ENCODE data around the gene RPH3AL.
"Not testable (repeated sequence)": the region's sequence is repeated elsewhere in the genome, so short reads cannot be mapped to it uniquely, and the experiment has no call there.

Gene RPH3AL

DNA sequence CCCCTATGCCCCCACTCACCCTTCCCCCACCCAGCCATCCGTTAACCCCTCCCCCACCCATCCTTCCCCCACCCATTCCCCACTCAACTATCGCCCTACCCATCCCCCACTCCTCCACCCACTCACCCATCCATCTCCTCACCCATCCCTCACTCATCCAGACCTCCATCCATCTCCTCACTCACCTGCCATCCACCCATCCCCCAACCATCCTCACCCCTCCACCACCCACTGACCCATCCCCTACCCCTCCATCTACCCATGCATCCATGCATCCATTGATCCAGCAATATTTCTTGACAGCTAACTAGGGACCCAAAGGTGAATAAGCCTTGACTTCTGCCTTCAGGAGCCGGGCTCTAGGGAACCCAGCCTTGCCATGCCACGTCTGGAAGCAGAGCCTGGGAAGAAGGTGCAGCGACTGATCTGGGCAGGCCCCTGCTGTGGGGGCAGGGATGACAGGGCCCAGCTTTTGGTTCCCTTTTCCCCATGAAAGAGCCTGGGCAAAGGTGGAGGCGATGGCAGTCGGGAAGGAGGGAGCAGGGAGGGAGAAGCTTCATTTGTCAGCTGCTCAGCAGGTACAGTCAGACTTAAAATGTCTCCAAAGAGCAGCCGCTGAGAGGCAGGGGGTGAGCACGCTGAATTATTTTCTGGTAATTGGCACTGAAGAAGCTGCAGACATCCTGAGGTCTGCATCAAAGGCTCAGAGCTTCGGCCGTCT is 148.0 kb downstream of the RPH3AL start:
- no peak overlapping the region for H2BK12ac ChIP-seq (ENCODE audit: low read length)
- H2AFZ ChIP-seq (ENCODE audit: low read length) = peak overlapping the region; percentile 66
- H2BK15ac ChIP-seq (ENCODE audit: low read length) = no peak overlapping the region
- 100% methylated on average over 1 of the region's 11 CpGs; no CpG with 5 or more reads in 1 of the 2 donors for WGBS, 2 donors (ENCODE audit: extremely low coverage in 2 of 2, insufficient read length in 2 of 2, insufficient replicate concordance in 1 of 2)
- no peak overlapping the region for H3K14ac ChIP-seq (ENCODE audit: low read length)
- H3K18ac ChIP-seq (ENCODE audit: low read length) = peak overlapping the region; percentile 83
- H3K9me3 ChIP-seq (replicated peaks in 1 of 2; ENCODE audit: control insufficient read depth in 2 of 2, insufficient read depth in 1 of 2, low read depth in 1 of 2, low read length in 2 of 2) = peaks cover 0 to 2% of the 10 kb centered on the region in 2 donors
- H2BK120ac ChIP-seq (ENCODE audit: low read depth, low read length) = no peak overlapping the region
- no peak overlapping the region for H3K4me2 ChIP-seq (ENCODE audit: insufficient read depth, low read length, poor library complexity, severe bottlenecking)
- H3K27ac ChIP-seq (replicated peaks; ENCODE audit: low read length) = no peak overlapping the region
- peaks cover 2 to 13% of the 10 kb centered on the region in 2 donors for H3K4me1 ChIP-seq (ENCODE audit: control insufficient read depth in 2 of 2, insufficient read depth in 1 of 2, low read depth in 1 of 2, low read length in 2 of 2)
- H3K4me3 ChIP-seq (ENCODE audit: low read length in 2 of 2) = no peak overlapping the region
- H3K4ac ChIP-seq (ENCODE audit: low read length) = no peak overlapping the region
- H4K91ac ChIP-seq (ENCODE audit: low read depth, low read length, poor library complexity) = no peak overlapping the region
- no peaks in the 10 kb centered on the region for H3K36me3 ChIP-seq (replicated peaks in 1 of 2; ENCODE audit: control insufficient read depth in 2 of 2, insufficient read depth in 2 of 2, low read length in 2 of 2)
- H3K79me1 ChIP-seq (ENCODE audit: low read depth, low read length) = no peaks in the 10 kb centered on the region
- H3K9ac ChIP-seq (ENCODE audit: low read depth, low read length, poor library complexity) = no peak overlapping the region
- H4K8ac ChIP-seq (ENCODE audit: low read depth, low read length) = no peak overlapping the region
- no peak overlapping the region for H3K23ac ChIP-seq (ENCODE audit: low read depth, low read length, poor library complexity)
- H3K27me3 ChIP-seq (ENCODE audit: control insufficient read depth in 3 of 3, insufficient read depth in 3 of 3, low read depth in 1 of 3, low read length in 3 of 3) = peaks cover 0 to 24% (median 0%) of the 10 kb centered on the region in 3 experiments
- no peak overlapping the region for H2BK5ac ChIP-seq (ENCODE audit: low read length)
- DNase-seq (ENCODE audit: low spot score) = no peak
- no peak overlapping the region for H2AK5ac ChIP-seq (ENCODE audit: low read depth, low read length)

DNA sequence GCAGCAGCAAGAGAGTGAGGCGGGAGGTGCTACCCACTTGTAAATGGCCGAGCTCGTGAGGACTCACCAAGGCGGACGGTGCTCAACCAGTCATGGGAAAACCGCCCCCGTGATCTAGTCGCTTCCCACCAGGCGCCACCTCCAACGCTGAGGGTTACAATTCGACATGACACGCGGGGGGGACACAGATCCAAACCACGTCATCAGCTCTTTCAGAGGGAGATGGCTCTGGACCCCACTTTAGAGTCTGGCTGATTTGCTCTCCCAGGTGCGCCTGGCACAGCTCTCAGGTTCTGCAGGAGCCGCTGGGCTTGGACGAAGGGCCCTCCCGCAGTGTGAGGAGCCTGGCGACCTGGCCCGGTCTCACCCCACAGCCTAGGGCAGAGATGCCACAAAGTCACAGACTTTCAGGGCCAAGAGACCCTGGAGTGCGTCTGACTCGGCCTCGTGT is 150.1 kb downstream of the RPH3AL start:
- no peak overlapping the region for H4K8ac ChIP-seq (ENCODE audit: low read depth, low read length)
- H3K4me3 ChIP-seq (ENCODE audit: low read length in 2 of 2) = peak overlapping the region in 1 of 2 donors; percentile 17
- H2BK5ac ChIP-seq (ENCODE audit: low read length) = no peak overlapping the region
- DNase-seq (ENCODE audit: low spot score) = no peak
- WGBS, 2 donors (ENCODE audit: extremely low coverage in 2 of 2, insufficient read length in 2 of 2, insufficient replicate concordance in 1 of 2) = no CpG with 5 or more reads among the region's 23 CpGs
- H4K91ac ChIP-seq (ENCODE audit: low read depth, low read length, poor library complexity) = no peak overlapping the region
- H3K4me2 ChIP-seq (ENCODE audit: insufficient read depth, low read length, poor library complexity, severe bottlenecking) = no peak overlapping the region
- no peak overlapping the region for H3K9ac ChIP-seq (ENCODE audit: low read depth, low read length, poor library complexity)
- no peak overlapping the region for H2BK12ac ChIP-seq (ENCODE audit: low read length)
- H2AFZ ChIP-seq (ENCODE audit: low read length) = no peak overlapping the region
- H3K79me1 ChIP-seq (ENCODE audit: low read depth, low read length) = no peaks in the 10 kb centered on the region
- H3K27ac ChIP-seq (replicated peaks; ENCODE audit: low read length) = no peak overlapping the region
- no peak overlapping the region for H3K18ac ChIP-seq (ENCODE audit: low read length)
- H3K14ac ChIP-seq (ENCODE audit: low read length) = no peak overlapping the region
- no peak overlapping the region for H3K4ac ChIP-seq (ENCODE audit: low read length)
- H3K4me1 ChIP-seq (ENCODE audit: control insufficient read depth in 2 of 2, insufficient read depth in 1 of 2, low read depth in 1 of 2, low read length in 2 of 2) = peaks cover 2 to 13% of the 10 kb centered on the region in 2 donors
- no peaks in the 10 kb centered on the region for H3K36me3 ChIP-seq (replicated peaks in 1 of 2; ENCODE audit: control insufficient read depth in 2 of 2, insufficient read depth in 2 of 2, low read length in 2 of 2)
- no peak overlapping the region for H2AK5ac ChIP-seq (ENCODE audit: low read depth, low read length)
- H3K27me3 ChIP-seq (ENCODE audit: control insufficient read depth in 3 of 3, insufficient read depth in 3 of 3, low read depth in 1 of 3, low read length in 3 of 3) = peaks cover 0 to 39% (median 0%) of the 10 kb centered on the region in 3 experiments
- H3K9me3 ChIP-seq (replicated peaks in 1 of 2; ENCODE audit: control insufficient read depth in 2 of 2, insufficient read depth in 1 of 2, low read depth in 1 of 2, low read length in 2 of 2) = peaks cover 0 to 2% of the 10 kb centered on the region in 2 donors
- no peak overlapping the region for H2BK15ac ChIP-seq (ENCODE audit: low read length)
- no peak overlapping the region for H3K23ac ChIP-seq (ENCODE audit: low read depth, low read length, poor library complexity)
- H2BK120ac ChIP-seq (ENCODE audit: low read depth, low read length) = no peak overlapping the region

DNA sequence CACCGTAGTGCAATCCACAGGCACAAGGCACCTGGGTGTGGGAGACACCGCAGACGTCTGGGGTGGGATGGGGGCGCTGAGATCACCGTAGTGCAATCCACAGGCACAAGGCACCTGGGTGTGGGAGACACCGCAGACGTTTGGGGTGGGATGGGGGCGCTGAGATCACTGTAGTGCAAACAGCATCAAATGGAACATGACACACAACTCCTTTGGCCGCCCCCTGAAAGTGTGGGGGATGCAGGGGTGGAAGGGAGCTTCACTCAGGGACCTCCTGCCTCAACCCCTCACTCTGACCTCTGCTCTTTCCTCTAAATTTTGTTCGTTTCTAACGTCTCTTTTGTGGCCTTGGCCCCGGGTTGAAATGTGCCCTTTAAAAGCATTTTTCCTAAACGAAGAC is 150.9 kb downstream of the RPH3AL start:
- peaks cover 0 to 45% (median 0%) of the 10 kb centered on the region in 3 experiments for H3K27me3 ChIP-seq (ENCODE audit: control insufficient read depth in 3 of 3, insufficient read depth in 3 of 3, low read depth in 1 of 3, low read length in 3 of 3)
- not testable (repeated sequence) for H2BK12ac ChIP-seq (ENCODE audit: low read length); H4K8ac ChIP-seq (ENCODE audit: low read depth, low read length); H3K23ac ChIP-seq (ENCODE audit: low read depth, low read length, poor library complexity); DNase-seq (ENCODE audit: low spot score); H3K4me2 ChIP-seq (ENCODE audit: insufficient read depth, low read length, poor library complexity, severe bottlenecking); H3K9ac ChIP-seq (ENCODE audit: low read depth, low read length, poor library complexity); H3K9me3 ChIP-seq (replicated peaks in 1 of 2; ENCODE audit: control insufficient read depth in 2 of 2, insufficient read depth in 1 of 2, low read depth in 1 of 2, low read length in 2 of 2); H3K36me3 ChIP-seq (replicated peaks in 1 of 2; ENCODE audit: control insufficient read depth in 2 of 2, insufficient read depth in 2 of 2, low read length in 2 of 2); H3K79me1 ChIP-seq (ENCODE audit: low read depth, low read length); H4K91ac ChIP-seq (ENCODE audit: low read depth, low read length, poor library complexity); H2BK15ac ChIP-seq (ENCODE audit: low read length); H2AFZ ChIP-seq (ENCODE audit: low read length); H3K27ac ChIP-seq (replicated peaks; ENCODE audit: low read length); H2AK5ac ChIP-seq (ENCODE audit: low read depth, low read length); H3K14ac ChIP-seq (ENCODE audit: low read length); H2BK120ac ChIP-seq (ENCODE audit: low read depth, low read length); H3K4ac ChIP-seq (ENCODE audit: low read length); H2BK5ac ChIP-seq (ENCODE audit: low read length); H3K4me3 ChIP-seq (ENCODE audit: low read length in 2 of 2)
- no CpG with 5 or more reads among the region's 13 CpGs for WGBS, 2 donors (ENCODE audit: extremely low coverage in 2 of 2, insufficient read length in 2 of 2, insufficient replicate concordance in 1 of 2)
- peak overlapping the region; percentile 44 for H3K18ac ChIP-seq (ENCODE audit: low read length)
- H3K4me1 ChIP-seq (ENCODE audit: control insufficient read depth in 2 of 2, insufficient read depth in 1 of 2, low read depth in 1 of 2, low read length in 2 of 2) = peaks cover 2 to 11% of the 10 kb centered on the region in 2 donors

DNA sequence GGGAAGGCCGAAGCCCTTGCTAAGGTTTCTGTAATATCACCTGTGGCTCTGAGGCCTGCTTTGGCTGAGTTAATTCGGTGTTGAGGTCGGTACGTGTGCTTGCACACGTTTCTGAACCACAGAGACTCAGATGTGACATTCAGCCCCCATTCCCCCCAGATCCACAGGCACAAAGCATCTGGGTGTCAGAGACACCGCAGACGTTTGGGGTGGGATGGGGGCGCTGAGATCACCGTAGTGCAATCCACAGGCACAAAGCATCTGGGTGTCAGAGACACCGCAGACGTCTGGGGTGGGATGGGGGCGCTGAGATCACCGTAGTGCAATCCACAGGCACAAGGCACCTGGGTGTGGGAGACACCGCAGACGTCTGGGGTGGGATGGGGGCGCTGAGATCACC is 151.3 kb downstream of the RPH3AL start:
- H3K27ac ChIP-seq (replicated peaks; ENCODE audit: low read length); H3K36me3 ChIP-seq (replicated peaks in 1 of 2; ENCODE audit: control insufficient read depth in 2 of 2, insufficient read depth in 2 of 2, low read length in 2 of 2); H4K8ac ChIP-seq (ENCODE audit: low read depth, low read length); H3K4me3 ChIP-seq (ENCODE audit: low read length in 2 of 2); H3K79me1 ChIP-seq (ENCODE audit: low read depth, low read length); H3K4ac ChIP-seq (ENCODE audit: low read length); H4K91ac ChIP-seq (ENCODE audit: low read depth, low read length, poor library complexity); H2BK120ac ChIP-seq (ENCODE audit: low read depth, low read length); H3K9me3 ChIP-seq (replicated peaks in 1 of 2; ENCODE audit: control insufficient read depth in 2 of 2, insufficient read depth in 1 of 2, low read depth in 1 of 2, low read length in 2 of 2); H3K23ac ChIP-seq (ENCODE audit: low read depth, low read length, poor library complexity); DNase-seq (ENCODE audit: low spot score); H3K9ac ChIP-seq (ENCODE audit: low read depth, low read length, poor library complexity); H2BK5ac ChIP-seq (ENCODE audit: low read length); H3K4me2 ChIP-seq (ENCODE audit: insufficient read depth, low read length, poor library complexity, severe bottlenecking); H2AFZ ChIP-seq (ENCODE audit: low read length); H2BK12ac ChIP-seq (ENCODE audit: low read length): not testable (repeated sequence)
- H3K4me1 ChIP-seq (ENCODE audit: control insufficient read depth in 2 of 2, insufficient read depth in 1 of 2, low read depth in 1 of 2, low read length in 2 of 2) = peaks cover 2 to 13% of the 10 kb centered on the region in 2 donors
- peak overlapping the region; percentile 21 for H2BK15ac ChIP-seq (ENCODE audit: low read length)
- peak overlapping the region; percentile 72 for H3K14ac ChIP-seq (ENCODE audit: low read length)
- H3K27me3 ChIP-seq (ENCODE audit: control insufficient read depth in 3 of 3, insufficient read depth in 3 of 3, low read depth in 1 of 3, low read length in 3 of 3) = peaks cover 0 to 50% (median 0%) of the 10 kb centered on the region in 3 experiments
- WGBS, 2 donors (ENCODE audit: extremely low coverage in 2 of 2, insufficient read length in 2 of 2, insufficient replicate concordance in 1 of 2) = no CpG with 5 or more reads among the region's 16 CpGs
- peak overlapping the region; percentile 22 for H3K18ac ChIP-seq (ENCODE audit: low read length)
- H2AK5ac ChIP-seq (ENCODE audit: low read depth, low read length) = peak overlapping the region; percentile 48
